SK-N-SH (cell line): ENCODE data around the gene TMEM11. TPM values are rescaled to one million over a fixed set of nuclear protein-coding genes. Genes with fewer than 3 reads are reported as not detected.

Source experiments
- CTCF ChIA-PET: fragments of 300-600, 350-600 bp; formaldehyde crosslinking; extraction: SDS; loops from one replicate; lab custom pipeline; 2021; lab: Yijun Ruan, JAX
- POLR2A ChIA-PET: fragments of 350-600 bp; sonication (Branson Sonifier 250); formaldehyde crosslinking; extraction: SDS; loops from one replicate; lab custom pipeline; 2020; ENCODE audit warnings: antibody characterized with exemption, inconsistent platforms; lab: Yijun Ruan, JAX
- DNase-seq: peaks from one replicate; pipeline ENCODE4 v3.0.0; 2012
- H2AFZ ChIP-seq: fragments of 200-600 bp; sonication (generic); 2 replicates; pipeline ENCODE4 v1.8.1; 2016; ENCODE audit warnings: antibody characterized with exemption, mild to moderate bottlenecking, low read depth
- H3F3A ChIP-seq: fragments of 200-600 bp; sonication (generic); replicated peaks from 2 replicates; pipeline ENCODE3; 2016; ENCODE audit warnings: antibody characterized with exemption, mild to moderate bottlenecking; ENCODE audit not compliant: insufficient read depth
- H3K27ac ChIP-seq, 2 experiments: fragments of 200-500 bp in 1 of 2; fragments of 200-600 bp in 1 of 2; sonication (Bioruptor generic) in 1 of 2; sonication (generic), shearing (Covaris generic) in 1 of 2; 2 replicates each; pipeline versions ENCODE4 v1.5.1 to v1.6.1; 2014 to 2016; ENCODE audit warnings: low read depth in 2 of 2, inconsistent platforms in 1 of 2, low read length in 1 of 2, mild to moderate bottlenecking in 1 of 2, mixed read lengths in 1 of 2
- H3K27me3 ChIP-seq: fragments of 200-600 bp; sonication (generic), shearing (Covaris generic); 2 replicates; pipeline ENCODE4 v1.6.1; 2016; ENCODE audit warnings: mixed run types; ENCODE audit not compliant: insufficient read depth
- H3K36me3 ChIP-seq, 2 experiments: fragments of 200-500 bp in 1 of 2; fragments of 200-600 bp in 1 of 2; sonication (Bioruptor generic) in 1 of 2; sonication (generic) in 1 of 2; replicated peaks in 1 of 2; 2 replicates each; pipeline versions ENCODE3 to v1.5.1; 2014 to 2016; ENCODE audit warnings: low read length in 1 of 2, mild to moderate bottlenecking in 1 of 2; ENCODE audit not compliant: insufficient read depth in 2 of 2, control insufficient read depth in 1 of 2
- H3K4me1 ChIP-seq, 2 experiments: fragments of 200-500 bp in 1 of 2; fragments of 200-600 bp in 1 of 2; sonication (Bioruptor generic) in 1 of 2; sonication (generic), shearing (Covaris generic) in 1 of 2; 2 replicates each; pipeline versions ENCODE4 v1.5.1 to v1.6.1; 2014 to 2016; ENCODE audit warnings: low read depth in 1 of 2, low read length in 1 of 2, mixed run types in 1 of 2; ENCODE audit not compliant: insufficient read depth in 2 of 2, control insufficient read depth in 1 of 2
- H3K4me2 ChIP-seq: fragments of 200-600 bp; sonication (generic), shearing (Covaris generic); 2 replicates; pipeline ENCODE4 v1.6.1; 2017; ENCODE audit warnings: mixed run types
- H3K4me3 ChIP-seq, 2 experiments: fragments of 200-500 bp in 1 of 2; fragments of 200-600 bp in 1 of 2; sonication (Bioruptor generic) in 1 of 2; sonication (generic), shearing (Covaris generic) in 1 of 2; 2 replicates each; pipeline versions ENCODE4 v1.5.1 to v1.8.1; 2014 to 2016; ENCODE audit warnings: low read depth in 2 of 2, inconsistent platforms in 1 of 2, low read length in 1 of 2, mild to moderate bottlenecking in 1 of 2, mixed read lengths in 1 of 2, moderate library complexity in 1 of 2
- H3K79me2 ChIP-seq: fragments of 200-600 bp; sonication (generic); 2 replicates; pipeline ENCODE4 v1.8.1; 2017; ENCODE audit warnings: mild to moderate bottlenecking; ENCODE audit not compliant: insufficient read depth
- H3K9ac ChIP-seq: fragments of 200-600 bp; sonication (generic); 2 replicates; pipeline ENCODE4 v1.6.1; 2017; ENCODE audit warnings: mixed run types
- H3K9me2 ChIP-seq: fragments of 200-600 bp; sonication (generic); 2 replicates; pipeline ENCODE4 v1.6.1; 2017; ENCODE audit warnings: mixed run types
- H3K9me3 ChIP-seq: fragments of 200-600 bp; sonication (generic); 2 replicates; pipeline ENCODE4 v1.6.1; 2017; ENCODE audit warnings: mixed run types, mild to moderate bottlenecking, moderate library complexity
- H4K20me1 ChIP-seq: fragments of 200-600 bp; sonication (generic); 2 replicates; pipeline ENCODE4 v1.6.1; 2017; ENCODE audit warnings: mild to moderate bottlenecking, mixed run types; ENCODE audit not compliant: insufficient read depth
- CHD2 ChIP-seq: fragments of 150-350 bp; IDR thresholded peaks from 2 replicates; pipeline ENCODE4 v1.6.1; 2018; ENCODE audit warnings: low read length; ENCODE audit not compliant: partially characterized antibody
- ELF1 ChIP-seq: IDR thresholded peaks from 2 replicates; pipeline ENCODE4 v1.4.0; 2012
- EP300 ChIP-seq, 2 experiments: IDR thresholded peaks; 2 replicates each; pipeline versions ENCODE4 v1.4.0 to v1.6.1; 2012; ENCODE audit warnings: borderline replicate concordance in 1 of 2, low read depth in 1 of 2, low read length in 1 of 2
- EZH2phosphoT487 ChIP-seq: fragments of 200-600 bp; sonication (generic); IDR thresholded peaks from 2 replicates; pipeline ENCODE4 v1.6.1; 2017; ENCODE audit warnings: low read depth, mixed run types, mild to moderate bottlenecking, antibody characterized with exemption, moderate library complexity, borderline replicate concordance
- GABPA ChIP-seq: IDR thresholded peaks from 2 replicates; pipeline ENCODE4 v1.4.0; 2012; ENCODE audit warnings: low read depth, mild to moderate bottlenecking
- JUND ChIP-seq: IDR thresholded peaks from 2 replicates; pipeline ENCODE4 v1.4.0; 2012
- MXI1 ChIP-seq: IDR thresholded peaks from 2 replicates; pipeline ENCODE4 v1.6.1; 2012; ENCODE audit warnings: mild to moderate bottlenecking, low read depth, low read length, improper control_type of control experiment
- NFIC ChIP-seq: IDR thresholded peaks from 2 replicates; pipeline ENCODE4 v1.4.0; 2012; ENCODE audit warnings: borderline replicate concordance
- NRF1 ChIP-seq: IDR thresholded peaks from 2 replicates; pipeline ENCODE4 v1.6.1; 2012; ENCODE audit warnings: low read depth, mild to moderate bottlenecking, low read length
- POLR2AphosphoS5 ChIP-seq: IDR thresholded peaks from 2 replicates; pipeline ENCODE4 v1.6.1; 2012; ENCODE audit warnings: low read depth, low read length
- RAD21 ChIP-seq: IDR thresholded peaks from 2 replicates; pipeline ENCODE4 v1.6.1; 2012; ENCODE audit warnings: mild to moderate bottlenecking, low read length
- RCOR1 ChIP-seq: fragments of 150-350 bp; IDR thresholded peaks from 2 replicates; pipeline ENCODE4 v1.6.1; 2017; ENCODE audit warnings: antibody characterized with exemption, low read length
- SMC3 ChIP-seq: IDR thresholded peaks from 2 replicates; pipeline ENCODE4 v1.6.1; 2012; ENCODE audit warnings: low read depth, low read length, improper control_type of control experiment
- TAF1 ChIP-seq: IDR thresholded peaks from 2 replicates; pipeline ENCODE4 v1.6.1; 2012; ENCODE audit warnings: low read depth, mild to moderate bottlenecking, low read length, moderate library complexity, borderline replicate concordance
- TCF12 ChIP-seq: IDR thresholded peaks from 2 replicates; pipeline ENCODE4 v1.4.0; 2012
- TEAD4 ChIP-seq: IDR thresholded peaks from 2 replicates; pipeline ENCODE4 v1.4.0; 2012; ENCODE audit warnings: mild to moderate bottlenecking, borderline replicate concordance; ENCODE audit not compliant: insufficient read depth
- YY1 ChIP-seq: IDR thresholded peaks from 2 replicates; pipeline ENCODE4 v1.4.0; 2012; ENCODE audit warnings: low read depth, mild to moderate bottlenecking
- WGBS: methylation state at CpG from one replicate; pipeline ENCODE4 v1.1.6; 2017; ENCODE audit warnings: low lambda C conversion rate; 5-methylcytosine and 5-hydroxymethylcytosine counted together
- polyA plus RNA-seq, 3 experiments: library from polyadenylated mRNA; depleted of rRNA; stranded (reverse); fragments of >200 nt; gene quantifications; 2 replicates each; pipeline ENCODE4 v1.2.3, GENCODE V29; 2012
- TF ChIP-seq, protein P1 (sequence below): fragments of 200-600 bp; sonication (generic); IDR thresholded peaks from 2 replicates; pipeline ENCODE4 v1.6.1; 2017; ENCODE audit warnings: antibody characterized with exemption, mild to moderate bottlenecking, moderate library complexity
- TF ChIP-seq, protein P2 (sequence below): fragments of 150-350 bp; IDR thresholded peaks from 2 replicates; pipeline ENCODE4 v1.6.1; 2016; ENCODE audit warnings: mild to moderate bottlenecking, low read depth, low read length
- TF ChIP-seq, protein P3 (sequence below): fragments of 150-350 bp; IDR thresholded peaks from 2 replicates; pipeline ENCODE4 v1.6.1; 2017; ENCODE audit warnings: antibody characterized with exemption, low read length, low read depth, borderline replicate concordance

TMEM11 gene
- polyA plus RNA-seq, 1 of the 3 experiments (the other 2 are of a cell fraction): 52.3 TPM

DNA sequence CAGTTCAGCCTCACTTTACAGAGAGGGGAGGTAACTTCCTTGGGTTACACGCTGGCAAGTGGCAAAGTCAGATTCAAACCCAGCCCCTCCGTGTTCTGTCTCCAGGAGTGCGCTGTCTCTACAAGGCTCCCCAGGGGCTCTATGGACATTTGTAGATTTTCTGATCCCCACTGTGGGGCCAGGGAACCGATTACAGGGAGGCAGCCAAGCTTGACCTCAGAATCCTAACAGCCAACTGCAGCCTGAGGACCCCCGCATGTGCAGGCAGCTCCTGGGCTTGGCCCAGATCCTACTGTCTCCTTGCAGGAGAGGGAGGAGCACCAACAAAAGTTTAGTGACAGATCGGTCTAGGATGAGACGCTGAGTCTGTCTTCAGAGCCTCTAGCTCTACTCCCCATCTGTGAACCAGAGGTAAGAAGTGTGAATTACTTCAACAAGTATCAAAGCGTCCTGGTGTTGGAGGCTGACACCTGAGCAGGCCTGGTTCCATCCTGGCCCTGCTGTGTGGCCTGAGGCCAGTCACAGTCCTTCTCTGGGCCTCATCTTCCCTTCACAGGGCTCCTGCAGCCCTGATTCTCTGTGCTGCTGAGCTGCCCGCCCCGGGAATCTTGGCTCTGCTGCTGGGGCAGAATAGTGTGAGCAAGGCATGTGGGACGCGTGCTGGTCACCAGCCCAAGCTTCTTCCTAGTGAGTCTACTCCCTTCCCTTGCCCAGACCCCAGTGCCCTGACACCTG, 48.5 kb upstream of the TMEM11 start:
- no peak for TF ChIP-seq SMC3
- TF ChIP-seq RCOR1: no peak
- TF ChIP-seq, protein P1, sequence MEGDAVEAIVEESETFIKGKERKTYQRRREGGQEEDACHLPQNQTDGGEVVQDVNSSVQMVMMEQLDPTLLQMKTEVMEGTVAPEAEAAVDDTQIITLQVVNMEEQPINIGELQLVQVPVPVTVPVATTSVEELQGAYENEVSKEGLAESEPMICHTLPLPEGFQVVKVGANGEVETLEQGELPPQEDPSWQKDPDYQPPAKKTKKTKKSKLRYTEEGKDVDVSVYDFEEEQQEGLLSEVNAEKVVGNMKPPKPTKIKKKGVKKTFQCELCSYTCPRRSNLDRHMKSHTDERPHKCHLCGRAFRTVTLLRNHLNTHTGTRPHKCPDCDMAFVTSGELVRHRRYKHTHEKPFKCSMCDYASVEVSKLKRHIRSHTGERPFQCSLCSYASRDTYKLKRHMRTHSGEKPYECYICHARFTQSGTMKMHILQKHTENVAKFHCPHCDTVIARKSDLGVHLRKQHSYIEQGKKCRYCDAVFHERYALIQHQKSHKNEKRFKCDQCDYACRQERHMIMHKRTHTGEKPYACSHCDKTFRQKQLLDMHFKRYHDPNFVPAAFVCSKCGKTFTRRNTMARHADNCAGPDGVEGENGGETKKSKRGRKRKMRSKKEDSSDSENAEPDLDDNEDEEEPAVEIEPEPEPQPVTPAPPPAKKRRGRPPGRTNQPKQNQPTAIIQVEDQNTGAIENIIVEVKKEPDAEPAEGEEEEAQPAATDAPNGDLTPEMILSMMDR: no peak
- TF ChIP-seq TEAD4: no peak
- no peak for TF ChIP-seq EP300 (IDR thresholded peaks at IDR 0.05; ENCODE audit: borderline replicate concordance in 1 of 2, low read depth in 1 of 2, low read length in 1 of 2)
- no peak for TF ChIP-seq ELF1
- no peak for TF ChIP-seq NRF1
- no peak for TF ChIP-seq CHD2
- no peak for TF ChIP-seq MXI1
- no peak for TF ChIP-seq RAD21
- TF ChIP-seq, protein P2, sequence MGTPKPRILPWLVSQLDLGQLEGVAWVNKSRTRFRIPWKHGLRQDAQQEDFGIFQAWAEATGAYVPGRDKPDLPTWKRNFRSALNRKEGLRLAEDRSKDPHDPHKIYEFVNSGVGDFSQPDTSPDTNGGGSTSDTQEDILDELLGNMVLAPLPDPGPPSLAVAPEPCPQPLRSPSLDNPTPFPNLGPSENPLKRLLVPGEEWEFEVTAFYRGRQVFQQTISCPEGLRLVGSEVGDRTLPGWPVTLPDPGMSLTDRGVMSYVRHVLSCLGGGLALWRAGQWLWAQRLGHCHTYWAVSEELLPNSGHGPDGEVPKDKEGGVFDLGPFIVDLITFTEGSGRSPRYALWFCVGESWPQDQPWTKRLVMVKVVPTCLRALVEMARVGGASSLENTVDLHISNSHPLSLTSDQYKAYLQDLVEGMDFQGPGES: no peak
- TF ChIP-seq GABPA: no peak
- no peak for TF ChIP-seq EZH2phosphoT487
- no peak for TF ChIP-seq POLR2AphosphoS5
- TF ChIP-seq NFIC: no peak
- TF ChIP-seq TCF12: no peak
- TF ChIP-seq, protein P3, sequence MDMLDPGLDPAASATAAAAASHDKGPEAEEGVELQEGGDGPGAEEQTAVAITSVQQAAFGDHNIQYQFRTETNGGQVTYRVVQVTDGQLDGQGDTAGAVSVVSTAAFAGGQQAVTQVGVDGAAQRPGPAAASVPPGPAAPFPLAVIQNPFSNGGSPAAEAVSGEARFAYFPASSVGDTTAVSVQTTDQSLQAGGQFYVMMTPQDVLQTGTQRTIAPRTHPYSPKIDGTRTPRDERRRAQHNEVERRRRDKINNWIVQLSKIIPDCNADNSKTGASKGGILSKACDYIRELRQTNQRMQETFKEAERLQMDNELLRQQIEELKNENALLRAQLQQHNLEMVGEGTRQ: no peak
- TF ChIP-seq YY1: no peak
- no peak for TF ChIP-seq JUND
- no peak for TF ChIP-seq TAF1
- ChIA-PET CTCF (interaction anchor here (0.9 kb wide), 1 partner anchor 11 kb away, joined by 6 read pairs; no protein-coding TSS in a partner anchor), POLR2A (interaction anchor here (1.3 kb wide), 1 partner anchor 14 kb away, joined by 4 read pairs; no protein-coding TSS in a partner anchor)
- no peaks in the 10 kb centered on the region for H3K27me3 ChIP-seq
- H3K4me3 ChIP-seq: no peak overlapping the region
- H3K27ac ChIP-seq: no peak overlapping the region
- H3K36me3 ChIP-seq: no peaks in the 10 kb centered on the region
- H3K9ac ChIP-seq: no peak overlapping the region
- no peaks in the 10 kb centered on the region for H4K20me1 ChIP-seq
- no peak overlapping the region for H2AFZ ChIP-seq
- DNase-seq: no peak
- H3F3A ChIP-seq: no peaks in the 10 kb centered on the region
- no peak overlapping the region for H3K4me2 ChIP-seq
- no peaks in the 10 kb centered on the region for H3K4me1 ChIP-seq
- H3K79me2 ChIP-seq: no peaks in the 10 kb centered on the region
- 82% methylated on average over 7 of the region's 12 CpGs for WGBS
- no peaks in the 10 kb centered on the region for H3K9me3 ChIP-seq
- no peaks in the 10 kb centered on the region for H3K9me2 ChIP-seq
